IPS DF 4.7 (cell line): ENCODE results near the gene GPX7.
"Not testable (repeated sequence)": the region's sequence is repeated elsewhere in the genome, so short reads cannot be mapped to it uniquely, and the experiment has no call there.

Experiments
- DNase-seq: peaks from one replicate; pipeline ENCODE4 v3.0.0-alpha.2; 2013; ENCODE audit warnings: low spot score; ENCODE audit errors: extremely low read depth

Gene GPX7

DNA sequence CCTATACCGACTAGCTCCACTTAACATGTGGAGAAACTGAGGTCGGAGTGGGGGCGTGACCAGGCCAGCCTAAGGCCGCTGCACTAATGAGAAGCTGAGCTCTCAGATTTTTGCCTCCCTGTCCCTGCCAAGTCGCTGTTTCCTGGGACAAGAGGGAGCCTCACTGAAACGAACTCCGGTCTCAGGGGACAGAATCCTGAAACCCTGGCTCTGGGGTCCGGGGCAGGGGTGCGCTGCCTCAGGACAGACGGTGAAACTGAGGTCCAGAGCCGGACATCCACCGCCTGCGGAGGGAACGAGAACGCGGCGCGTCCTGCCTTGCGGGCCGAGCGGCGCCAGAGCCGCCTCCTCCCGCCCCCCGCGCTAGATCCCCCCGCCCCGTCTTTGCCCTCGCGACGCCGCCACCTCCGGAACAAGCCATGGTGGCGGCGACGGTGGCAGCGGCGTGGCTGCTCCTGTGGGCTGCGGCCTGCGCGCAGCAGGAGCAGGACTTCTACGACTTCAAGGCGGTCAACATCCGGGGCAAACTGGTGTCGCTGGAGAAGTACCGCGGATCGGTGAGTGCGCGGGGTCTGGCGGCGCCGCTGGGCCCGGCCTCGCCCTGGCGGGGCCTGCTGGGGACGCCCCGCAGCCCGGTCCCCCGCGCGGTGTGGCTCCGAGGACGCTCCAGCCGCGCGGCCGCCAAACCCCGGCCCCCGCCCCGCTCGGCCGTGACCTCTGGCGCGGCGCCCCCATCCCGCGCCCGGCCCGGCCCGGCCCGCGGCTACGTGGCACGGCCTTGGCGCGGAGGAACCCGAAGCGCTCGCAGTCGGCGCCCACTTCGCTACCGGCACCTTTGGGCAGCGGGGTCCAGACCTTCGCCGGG, at the start of gene GPX7:
Gene GPX7 (plus strand): TSS at position 381 of the 865 bp plus-strand sequence. CDS start 39 bp downstream, at position 420.
- no peak for DNase-seq

DNA sequence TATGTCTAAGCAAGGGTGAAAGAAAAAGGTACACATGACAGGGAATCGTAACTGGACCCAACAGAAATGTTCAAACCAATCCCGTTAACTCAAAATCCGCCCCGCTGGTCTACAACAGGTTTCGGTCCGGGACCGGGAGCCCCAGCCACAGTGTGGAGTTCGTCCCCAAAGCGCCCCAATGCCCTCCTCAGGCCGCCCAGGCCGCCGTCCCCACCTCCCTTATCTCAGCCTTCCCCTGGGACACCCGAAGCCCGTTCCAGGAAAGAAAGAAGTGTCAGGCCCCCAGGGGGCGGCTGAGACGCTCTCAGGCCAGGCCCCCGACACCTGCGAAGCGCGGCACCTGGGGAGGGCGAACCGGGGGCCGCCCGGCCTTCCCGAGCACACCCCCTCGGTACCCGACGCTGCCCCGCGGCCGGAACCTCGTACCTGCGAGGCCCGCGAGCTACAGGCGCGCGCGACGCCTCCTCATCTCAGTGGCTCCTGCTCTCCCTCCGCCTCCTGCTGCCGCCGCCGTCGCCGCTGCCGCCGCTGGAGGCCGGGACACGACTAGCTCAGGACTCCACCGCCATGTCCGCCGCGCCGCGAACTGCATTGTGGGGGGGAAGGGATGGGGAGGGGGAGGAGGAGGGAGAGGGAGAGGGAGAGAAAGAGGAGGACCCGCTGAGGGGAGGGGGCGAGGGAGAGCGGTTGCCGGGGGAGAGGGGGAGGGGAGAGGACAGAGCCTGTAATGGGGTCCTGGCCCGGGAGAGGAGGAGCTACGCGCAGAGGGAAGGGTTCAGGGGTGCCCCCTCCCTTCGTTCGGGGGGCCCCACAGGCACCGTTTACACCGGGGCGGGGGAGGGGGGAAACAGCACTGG, 49.4 kb upstream of the GPX7 start, which contains the start of gene TUT4:
Gene TUT4 (minus strand): TSS at position 588 of the 857 bp plus-strand sequence. CDS start 26,812 bp downstream, outside the sequence.
- peak; percentile 56 for DNase-seq

DNA sequence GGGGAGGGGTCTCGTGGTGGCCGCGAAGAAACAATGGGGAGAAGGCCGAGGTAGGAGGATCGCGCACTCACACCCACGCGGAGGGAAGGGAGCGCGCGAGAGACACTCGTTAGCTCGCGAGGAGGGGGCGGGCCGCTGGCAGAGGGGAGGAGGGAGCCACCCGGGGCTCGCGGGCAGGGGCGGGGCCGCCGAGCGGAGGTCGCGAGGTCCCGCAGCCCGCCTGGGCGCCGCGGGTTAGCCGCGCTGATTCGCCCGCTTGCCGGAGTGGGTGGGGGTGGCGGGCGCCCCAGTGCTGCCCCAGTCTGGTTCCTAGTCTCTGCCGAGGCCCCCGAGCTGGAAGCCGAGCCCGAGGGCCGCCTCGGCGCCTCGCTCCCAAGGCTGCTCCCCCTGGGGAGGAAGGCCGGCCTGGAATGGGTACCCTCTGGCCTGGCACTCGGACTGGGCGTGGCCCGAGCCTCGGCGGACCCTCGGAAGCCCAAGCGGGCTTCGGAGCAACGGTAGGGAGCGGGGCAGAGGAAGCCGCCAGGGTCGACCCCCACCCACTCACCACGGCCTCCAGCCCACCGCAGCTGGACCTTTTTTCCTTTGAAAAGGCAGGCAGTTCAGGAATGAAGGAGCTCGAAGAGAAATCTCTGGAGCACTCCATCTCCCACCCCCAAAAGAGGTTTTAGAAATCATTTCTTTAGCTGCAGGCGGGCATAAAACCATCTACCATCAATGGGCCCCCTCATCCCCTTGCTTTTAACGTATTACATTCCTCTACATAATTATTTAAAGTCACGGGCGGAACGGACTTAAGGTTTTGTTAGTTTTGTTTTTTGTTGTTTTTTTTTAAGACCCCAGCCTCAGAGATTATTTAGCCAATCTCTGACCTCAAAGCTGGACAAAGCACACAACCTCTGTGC, 48.6 kb upstream of the GPX7 start:
- DNase-seq, result no peak

DNA sequence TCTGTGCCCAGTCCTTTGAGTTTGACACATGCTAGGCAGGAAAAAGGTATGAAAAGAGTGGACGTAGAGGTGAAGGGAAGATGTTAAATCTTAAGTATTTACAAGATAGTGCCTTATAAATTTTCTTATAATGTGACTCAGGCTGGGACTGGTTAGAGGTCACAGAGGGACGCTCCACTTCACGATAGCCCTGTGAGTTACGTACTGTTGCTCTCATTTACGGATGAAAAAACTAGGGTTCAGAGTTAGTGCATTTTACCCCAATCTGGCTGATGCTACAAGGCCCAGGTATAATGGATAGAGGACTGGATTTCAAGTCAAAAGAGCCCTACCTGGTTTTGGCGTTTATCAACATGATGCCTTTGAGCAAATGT, 47.9 kb upstream of the GPX7 start:
- DNase-seq, result no peak

DNA sequence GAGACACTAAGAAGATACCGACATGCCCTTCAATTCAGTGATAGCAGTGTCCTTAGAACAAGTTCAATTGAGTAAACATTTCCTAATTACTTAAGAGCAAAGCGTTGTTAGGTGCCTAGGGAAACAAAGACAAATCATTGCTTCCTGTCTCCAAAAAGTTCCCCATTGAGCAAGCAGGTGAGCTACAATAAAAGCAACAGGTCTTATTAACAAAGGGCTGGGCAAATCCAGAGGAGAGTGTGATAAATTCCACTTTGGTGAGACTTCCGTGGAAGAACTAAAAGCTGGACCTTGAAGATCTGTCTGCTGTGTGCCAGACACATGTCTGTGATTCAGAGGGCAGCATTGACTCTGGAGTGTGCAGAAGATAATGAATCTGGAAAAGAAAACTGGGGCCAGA, 47.4 kb upstream of the GPX7 start:
- no peak for DNase-seq

DNA sequence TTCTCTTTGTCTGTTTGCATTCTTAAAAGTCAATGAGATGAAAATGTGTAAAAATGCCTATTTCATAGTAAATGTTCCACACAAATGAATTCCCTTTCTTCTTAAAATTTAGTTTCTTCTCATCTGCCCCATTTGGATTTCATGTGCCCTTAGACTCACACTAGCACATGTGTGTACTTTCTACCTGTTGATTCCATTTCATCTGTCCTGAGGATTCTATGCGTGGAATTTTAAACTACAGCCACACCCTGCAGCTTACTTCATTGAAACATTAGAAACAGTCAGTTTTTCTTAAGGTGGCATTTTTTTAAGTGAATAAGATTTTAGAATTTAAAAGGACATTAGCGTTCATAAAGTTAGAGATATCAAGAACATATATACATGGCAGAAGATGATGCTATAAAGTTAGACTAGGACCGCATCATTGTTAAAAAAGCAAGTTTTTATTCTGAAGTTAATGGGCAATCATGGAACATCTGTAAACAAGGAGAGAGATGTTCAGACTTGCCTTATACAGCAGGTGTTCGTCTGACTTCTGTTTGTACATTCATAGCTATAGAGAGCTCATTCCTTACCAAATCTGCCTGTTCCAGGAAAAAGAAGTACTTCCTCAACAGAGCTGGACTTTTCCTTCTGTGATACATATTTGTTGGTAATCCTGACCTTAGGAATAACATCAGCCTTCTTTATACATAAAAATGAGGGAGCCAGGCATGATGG, 45.4 kb upstream of the GPX7 start:
- DNase-seq, result no peak

DNA sequence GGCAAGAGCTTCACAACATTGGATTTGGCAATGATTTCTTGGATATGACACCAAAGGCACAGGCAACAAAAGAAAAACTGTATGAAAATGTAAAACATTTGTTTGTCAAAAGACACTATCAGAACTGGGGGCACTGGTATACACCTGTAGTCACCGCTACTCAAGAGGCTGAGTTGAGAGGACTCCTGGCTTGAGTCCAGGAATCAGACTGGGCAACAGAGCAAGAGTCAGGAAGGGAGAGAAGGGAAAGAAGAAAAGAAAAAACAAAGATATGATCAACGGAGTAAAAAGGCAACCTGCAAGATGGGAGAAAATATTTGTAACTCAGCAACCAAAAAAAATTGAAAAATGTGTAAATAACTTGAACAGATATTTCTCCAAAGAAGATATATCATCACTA, 43.2 kb upstream of the GPX7 start:
- no peak for DNase-seq

DNA sequence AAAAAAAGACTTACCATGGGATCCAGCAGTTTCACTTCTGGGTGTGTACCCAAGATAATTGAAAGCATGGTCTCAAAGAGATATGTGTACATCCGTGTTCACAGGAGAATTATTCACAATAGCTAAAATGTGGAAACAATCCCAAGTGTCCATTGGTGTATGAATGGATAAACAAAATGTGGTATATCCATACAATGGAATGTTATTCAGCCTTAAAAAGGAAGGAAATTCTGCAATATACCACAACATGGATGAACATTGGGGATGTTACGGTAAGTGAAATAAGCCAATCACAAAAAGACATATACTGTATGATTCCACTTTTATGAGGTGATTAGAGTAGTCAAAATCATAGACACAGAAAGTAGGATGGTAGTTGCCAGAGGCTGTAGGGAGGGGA, 42.3 kb upstream of the GPX7 start:
- DNase-seq, result no peak

DNA sequence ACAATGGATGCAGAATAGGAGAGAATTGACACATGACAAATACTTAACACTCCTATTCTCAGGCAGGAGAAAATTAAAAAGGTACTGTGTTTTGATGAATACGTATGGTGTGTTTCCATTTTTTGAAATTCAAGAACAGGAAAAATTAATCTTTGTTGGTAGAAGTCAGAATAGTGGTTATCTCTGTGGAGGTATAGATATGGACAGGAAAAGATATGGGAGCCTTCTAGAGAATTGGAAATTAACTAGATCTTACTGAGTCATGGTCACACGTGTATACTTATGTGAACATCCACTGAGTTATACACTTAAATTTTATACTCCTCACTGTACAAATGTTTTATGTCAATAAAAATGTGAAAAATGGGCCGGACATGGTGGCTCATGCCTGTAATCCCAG, 39.4 kb upstream of the GPX7 start:
- no peak for DNase-seq

DNA sequence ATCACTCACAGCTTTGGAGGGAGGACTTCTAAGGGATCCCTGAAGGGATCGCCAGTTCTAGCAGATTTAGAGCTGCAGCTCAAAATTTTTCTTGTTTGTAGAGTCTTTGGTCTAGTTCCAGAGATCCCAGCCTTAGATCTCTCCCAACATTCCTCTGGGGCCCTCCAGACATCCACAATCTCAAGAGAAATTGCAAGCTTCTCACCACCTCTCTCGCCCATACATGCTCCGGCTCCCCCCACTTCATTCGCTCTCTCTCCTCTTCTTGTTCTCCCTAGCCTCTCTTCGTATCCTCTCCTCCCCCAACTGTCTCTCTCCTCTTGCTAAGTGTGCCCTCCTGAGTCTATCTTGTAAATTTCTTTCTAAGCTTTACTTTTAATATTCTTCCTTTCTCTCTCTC, 34.2 kb upstream of the GPX7 start:
- no peak for DNase-seq

DNA sequence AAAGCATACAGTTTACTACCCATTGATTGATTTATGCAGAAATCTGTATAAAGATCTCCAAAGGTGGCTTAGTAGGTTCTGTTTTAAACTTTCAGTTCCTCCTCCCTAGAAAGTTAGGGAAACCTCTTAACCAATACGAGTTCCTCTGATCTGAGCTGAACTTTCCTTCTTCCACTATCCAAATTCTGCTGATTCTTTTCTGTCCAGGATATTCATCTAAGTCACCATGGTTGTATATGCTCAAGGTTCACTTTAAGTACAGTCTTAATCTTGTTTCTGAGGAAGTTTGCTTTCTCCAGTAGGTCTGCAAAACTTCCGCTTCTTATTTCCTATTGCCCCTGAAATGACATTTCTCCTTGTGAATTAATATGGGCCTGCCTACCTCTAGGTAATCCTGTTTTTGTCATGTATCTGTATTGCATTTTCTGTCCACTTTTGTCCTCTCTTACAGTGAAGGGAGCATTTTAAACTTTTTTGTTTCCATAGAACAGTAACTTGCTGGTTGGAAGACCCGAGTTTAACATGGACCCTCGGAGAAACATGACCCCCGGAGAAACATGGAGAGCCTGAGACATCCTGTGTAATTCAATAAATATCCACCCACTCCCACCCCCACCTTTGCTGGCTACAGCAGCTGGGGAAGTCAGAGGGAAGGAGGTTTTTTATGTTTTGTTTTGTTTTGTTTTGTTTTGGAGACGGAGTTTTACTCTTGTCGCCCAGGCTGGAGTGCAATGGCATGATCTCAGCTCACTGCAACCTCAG, 32.5 kb upstream of the GPX7 start:
- no peak for DNase-seq

DNA sequence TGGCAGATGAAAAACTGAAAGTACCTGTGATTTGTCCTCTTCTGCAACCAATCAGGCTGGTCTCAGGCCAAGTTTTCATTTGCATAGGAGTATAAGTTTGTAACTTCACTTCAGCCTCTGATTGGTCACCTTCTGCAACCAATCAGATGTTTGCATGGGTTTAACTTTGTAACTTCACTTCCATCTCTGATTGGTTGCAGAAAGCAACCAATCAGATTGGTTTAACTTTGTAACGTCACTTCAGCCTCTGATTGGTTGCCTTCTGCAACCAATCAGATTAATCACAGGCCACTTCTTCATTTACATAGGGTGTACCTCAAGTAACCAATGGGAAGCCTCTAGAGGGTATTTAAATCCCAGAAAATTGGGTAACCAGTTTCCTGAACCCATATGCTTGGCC, 30.4 kb upstream of the GPX7 start:
- no peak for DNase-seq

DNA sequence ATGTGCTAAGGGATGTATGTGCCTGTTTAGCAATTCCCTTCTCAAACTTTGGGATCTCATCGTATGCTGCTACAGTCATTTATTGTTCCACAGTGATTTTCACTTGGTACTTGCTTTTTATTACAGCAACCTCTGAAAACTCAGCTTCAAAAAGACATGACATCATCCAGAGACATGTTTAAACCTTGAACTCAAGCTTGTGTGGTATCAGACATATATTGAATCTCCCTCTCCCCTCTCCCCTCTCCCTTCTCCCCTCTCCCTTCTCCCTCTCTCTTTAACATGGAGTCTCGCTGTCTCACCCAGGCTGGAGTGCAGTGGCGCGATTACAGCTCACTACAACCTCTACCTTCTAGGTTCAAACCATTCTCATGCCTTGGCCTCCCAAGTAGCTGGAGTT, 29.8 kb upstream of the GPX7 start:
- no peak for DNase-seq

DNA sequence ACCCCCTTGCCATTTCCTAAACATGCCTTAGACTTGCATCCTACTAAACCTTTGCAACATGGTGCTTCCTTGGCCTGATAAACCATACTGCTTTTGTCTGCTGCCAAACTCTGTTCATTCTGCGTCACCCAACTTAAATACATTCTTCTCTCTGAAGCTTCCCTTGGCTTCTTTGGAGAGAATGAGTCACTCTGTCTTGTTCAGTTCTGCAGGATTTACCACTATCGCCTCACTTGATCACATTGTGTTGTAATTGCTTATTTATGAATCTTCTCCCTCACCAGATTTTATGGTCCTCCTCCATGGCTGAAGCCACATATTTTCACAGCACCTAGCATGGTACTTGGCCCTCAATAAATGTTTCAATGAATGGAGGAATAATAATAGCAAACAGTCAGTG, 27.6 kb upstream of the GPX7 start:
- no peak for DNase-seq

DNA sequence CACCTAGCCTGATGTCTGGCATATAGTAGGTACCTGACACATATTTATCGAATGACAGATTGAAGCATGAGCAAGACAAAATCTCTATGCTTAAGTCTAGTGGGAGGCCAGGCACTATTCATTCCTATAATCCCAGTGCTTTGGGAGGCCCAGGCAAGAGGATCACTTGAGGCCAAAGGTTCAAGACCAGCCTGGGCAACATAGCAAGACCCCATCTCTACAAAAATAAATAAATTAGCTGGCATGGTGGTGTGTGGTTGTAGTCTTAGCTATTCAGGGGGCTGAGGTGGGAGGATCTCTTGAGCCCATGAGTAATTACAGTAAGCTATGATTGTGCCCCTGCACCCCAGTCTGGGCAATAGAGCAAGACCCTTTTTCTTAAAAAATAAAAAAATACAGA, 26.1 kb upstream of the GPX7 start:
- no peak for DNase-seq

DNA sequence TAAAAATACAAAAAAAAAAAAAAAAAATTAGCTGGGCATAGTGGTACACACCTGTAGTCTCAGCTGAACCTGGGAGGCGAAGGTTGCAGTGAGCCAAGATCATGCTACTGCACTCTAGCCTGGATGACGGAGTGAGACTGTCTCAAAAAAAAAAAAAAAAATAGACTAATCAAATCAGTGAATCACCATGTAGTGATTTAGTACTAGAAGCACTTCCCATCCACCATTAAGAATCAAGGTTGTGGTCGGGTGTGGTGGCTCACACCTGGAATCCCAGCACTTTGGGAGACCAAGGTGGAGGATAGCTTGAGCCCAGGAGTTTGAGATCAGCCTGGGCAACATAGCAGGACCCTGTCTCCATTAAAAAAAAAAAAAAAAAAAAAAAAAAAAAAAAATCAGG, 24.1 kb upstream of the GPX7 start:
- DNase-seq, result not testable (repeated sequence)

DNA sequence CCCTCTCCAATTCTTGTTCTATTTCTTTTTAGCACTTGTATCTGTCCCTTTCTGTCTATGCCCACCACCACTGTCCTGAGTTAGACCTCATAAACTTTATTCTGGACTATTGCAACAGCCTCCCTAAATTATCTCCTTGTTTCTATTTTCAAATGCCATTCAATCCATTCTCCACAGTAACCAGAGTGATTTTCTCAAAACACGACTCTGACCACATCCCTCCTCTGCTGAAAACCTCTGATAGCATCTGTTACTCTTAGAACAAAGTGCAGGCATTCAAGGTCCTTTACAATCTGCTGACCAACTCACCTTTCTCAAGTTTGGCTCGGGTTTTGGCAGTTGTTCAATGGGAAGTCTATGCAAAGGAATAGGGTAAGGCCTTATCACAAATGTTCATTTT, 22.8 kb upstream of the GPX7 start:
- no peak for DNase-seq

DNA sequence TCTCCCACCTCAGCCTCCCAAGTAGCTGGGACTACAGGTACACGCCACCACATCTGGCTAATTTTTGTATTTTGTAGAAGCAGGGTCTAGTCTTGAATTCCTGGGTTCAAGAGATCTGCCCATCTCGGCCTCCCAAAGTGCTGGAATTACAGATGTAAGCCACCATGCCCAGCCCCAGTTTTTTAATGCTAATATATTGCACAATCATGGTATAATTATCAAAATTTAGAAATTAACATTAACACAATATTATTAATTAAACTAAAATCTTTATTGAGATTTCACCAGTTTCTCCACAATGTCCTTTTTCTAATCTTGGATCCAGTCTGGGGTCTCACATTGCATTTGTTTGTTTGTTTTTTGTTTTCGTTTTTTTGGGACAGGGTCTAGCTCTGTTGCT, 21.9 kb upstream of the GPX7 start:
- no peak for DNase-seq

DNA sequence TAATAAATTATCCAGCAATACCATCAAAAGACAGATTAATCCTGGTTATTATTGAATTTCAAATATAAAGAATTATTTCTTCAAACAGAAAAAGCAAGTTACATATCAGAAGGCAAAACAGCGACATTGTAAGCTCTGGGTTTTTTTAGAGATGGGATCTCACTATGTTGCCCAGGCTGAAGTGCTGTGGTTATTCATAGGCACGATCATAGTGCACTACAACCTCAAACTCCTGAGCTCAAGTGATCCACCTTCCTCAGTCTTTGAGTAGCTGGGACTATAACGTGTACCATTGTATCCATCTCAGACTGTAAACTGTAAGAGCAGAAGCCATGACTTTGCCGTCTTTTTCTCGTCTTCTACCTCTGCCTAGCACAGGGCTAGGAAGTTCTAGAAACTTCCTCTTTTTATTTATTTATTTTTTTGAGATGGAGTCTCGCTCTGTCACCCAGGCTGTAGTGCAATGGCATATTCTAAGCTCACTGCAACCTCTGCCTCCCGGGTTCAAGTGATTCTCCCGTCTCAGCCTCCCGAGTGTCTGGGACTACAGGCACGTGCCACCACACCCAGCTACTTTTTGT, 20.0 kb upstream of the GPX7 start:
- no peak for DNase-seq

DNA sequence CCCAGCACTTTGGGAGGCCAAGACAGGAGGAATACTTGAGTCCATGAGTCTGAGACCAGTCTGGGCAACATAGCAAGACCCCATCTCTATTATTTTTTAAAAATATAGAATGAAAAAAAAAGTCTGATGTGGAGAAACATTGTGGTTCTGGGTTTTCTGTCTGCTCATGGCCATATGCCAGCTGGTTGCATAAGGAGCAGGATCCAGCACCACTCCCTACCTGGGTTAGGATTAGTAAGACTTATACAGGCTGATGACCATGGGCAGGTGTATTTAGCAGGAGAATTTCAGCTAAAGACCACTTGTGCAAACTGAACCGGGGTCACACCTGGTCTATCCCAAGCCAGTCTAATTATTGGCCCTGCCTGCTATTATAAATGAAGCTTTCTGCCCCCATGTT, 16.7 kb upstream of the GPX7 start:
- DNase-seq, result no peak
